CD4-positive, alpha-beta T cell treated with Interleukin-2 at 100 ng/mL for 4 hours (primary cell): Measurements from ENCODE around the gene ACSL5.
"Not testable (repeated sequence)": the region's sequence is repeated elsewhere in the genome, so short reads cannot be mapped to it uniquely, and the experiment has no call there.

Experiments
- DNase-seq: peaks from one replicate; pipeline ENCODE4 v3.0.0-alpha.2; 2020; ENCODE audit warnings: low spot score

ACSL5 gene

GRCh38 chr10:112351146-112351545, 22.8 kb upstream of the ACSL5 start:
- DNase-seq: no peak

GRCh38 chr10:112352044-112352443, 21.9 kb upstream of the ACSL5 start:
- no peak for DNase-seq

GRCh38 chr10:112353046-112353445, 20.9 kb upstream of the ACSL5 start:
- DNase-seq: no peak

GRCh38 chr10:112356686-112357085, 17.2 kb upstream of the ACSL5 start:
- DNase-seq: no peak

GRCh38 chr10:112359606-112360307, 14.2 kb upstream of the ACSL5 start:
- no peak for DNase-seq

- no peak for DNase-seq
These were observed 13.3 kb upstream of the ACSL5 start for GRCh38 chr10:112360308-112361270.

GRCh38 chr10:112361951-112362751, 11.8 kb upstream of the ACSL5 start:
- DNase-seq: no peak

GRCh38 chr10:112362833-112363232, 11.1 kb upstream of the ACSL5 start:
- DNase-seq: no peak

GRCh38 chr10:112363696-112364688, 9.9 kb upstream of the ACSL5 start:
- DNase-seq: no peak

GRCh38 chr10:112365014-112365432, 8.9 kb upstream of the ACSL5 start:
- no peak for DNase-seq

- DNase-seq: no peak
These were observed 8.5 kb upstream of the ACSL5 start for GRCh38 chr10:112365451-112365850.

GRCh38 chr10:112366992-112367391, 6.9 kb upstream of the ACSL5 start:
- no peak for DNase-seq

GRCh38 chr10:112367516-112367915, 6.4 kb upstream of the ACSL5 start:
- DNase-seq: no peak

GRCh38 chr10:112369495-112370423, 4.2 kb upstream of the ACSL5 start:
- peak; percentile 67 for DNase-seq

- DNase-seq: no peak
These were observed 3.5 kb upstream of the ACSL5 start for GRCh38 chr10:112370424-112370819.

GRCh38 chr10:112371326-112371725, 2.6 kb upstream of the ACSL5 start:
- not testable (repeated sequence) for DNase-seq

- DNase-seq: not testable (repeated sequence)
These were observed 1.6 kb upstream of the ACSL5 start for GRCh38 chr10:112372182-112372810.

- DNase-seq: peak; percentile 36
These were observed 1.0 kb downstream of the ACSL5 start for GRCh38 chr10:112374724-112375541.
